ENCODE results near the gene CACNA1B.
A peak's percentile ranks its signal among the peaks of the same experiment; 100 is the strongest.

Gene CACNA1B

GRCh38 chr9:137986268-137987099, 108.9 kb downstream of the CACNA1B start:
- DNase-seq (ENCODE audit: low spot score): no peak

- DNase-seq (ENCODE audit: low spot score): peak; percentile 25
Measured at GRCh38 chr9:137987244-137988030, 109.9 kb downstream of the CACNA1B start.

GRCh38 chr9:137988051-137988450, 110.5 kb downstream of the CACNA1B start:
- DNase-seq (ENCODE audit: low spot score): no peak

- DNase-seq (ENCODE audit: low spot score): no peak
Measured at GRCh38 chr9:137988701-137989100, 111.1 kb downstream of the CACNA1B start.

- DNase-seq (ENCODE audit: low spot score): no peak
Measured at GRCh38 chr9:137989156-137989555, 111.6 kb downstream of the CACNA1B start.

- no peak for DNase-seq (ENCODE audit: low spot score)
Measured at GRCh38 chr9:137989999-137990715, 112.6 kb downstream of the CACNA1B start.

GRCh38 chr9:138003485-138004190, 126.1 kb downstream of the CACNA1B start:
- no peak for DNase-seq (ENCODE audit: low spot score)

GRCh38 chr9:138006576-138007233, 129.1 kb downstream of the CACNA1B start:
- no peak for DNase-seq (ENCODE audit: low spot score)

- DNase-seq (ENCODE audit: low spot score): no peak
Measured at GRCh38 chr9:138007566-138007917, 130.0 kb downstream of the CACNA1B start.

- DNase-seq (ENCODE audit: low spot score): peak; percentile 51
Measured at GRCh38 chr9:138007918-138008841, 130.6 kb downstream of the CACNA1B start.

GRCh38 chr9:138009016-138009802, 131.6 kb downstream of the CACNA1B start:
- DNase-seq (ENCODE audit: low spot score): no peak

GRCh38 chr9:138009803-138010690, 132.5 kb downstream of the CACNA1B start:
- no peak for DNase-seq (ENCODE audit: low spot score)

- DNase-seq (ENCODE audit: low spot score): no peak
Measured at GRCh38 chr9:138010861-138011260, 133.3 kb downstream of the CACNA1B start.

- no peak for DNase-seq (ENCODE audit: low spot score)
Measured at GRCh38 chr9:138011951-138012500, 134.4 kb downstream of the CACNA1B start.

GRCh38 chr9:138013273-138013672, 135.7 kb downstream of the CACNA1B start:
- no peak for DNase-seq (ENCODE audit: low spot score)

- no peak for DNase-seq (ENCODE audit: low spot score)
Measured at GRCh38 chr9:138013836-138014562, 136.4 kb downstream of the CACNA1B start.

- DNase-seq (ENCODE audit: low spot score): no peak
Measured at GRCh38 chr9:138014563-138014945, 137.0 kb downstream of the CACNA1B start.

Data from RKO (cell line).